Adipose tissue (tissue), 3 donors: Measurements from ENCODE around the gene MAPRE2. TPM values are rescaled to one million over a fixed set of nuclear protein-coding genes. Genes with fewer than 3 reads are reported as not detected.

Experiments used
- H3K27ac ChIP-seq: one replicate; pipeline ENCODE4 v1.5.1; 2013; ENCODE audit warnings: low read depth, low read length
- WGBS, 3 donors: extraction: QIAGEN DNeasy Blood & Tissue Kit; methylation state at CpG; one replicate each; pipeline ENCODE4 v1.1.7; 2013; 5-methylcytosine and 5-hydroxymethylcytosine counted together
- polyA plus RNA-seq, 3 donors: library from polyadenylated mRNA; stranded (reverse); fragments of 200-250 nt; gene quantifications; one replicate each; pipeline ENCODE4 v1.2.3, GENCODE V29; 2013
- donor health status: healthy with polysubstance abuse.
- donor health status: Bipolar disorder and iron deficiency.
- donor health status: healthy.

Gene MAPRE2
- polyA plus RNA-seq, 3 donors, result 7.2 to 17.1 (median 10.8) TPM

- 92 to 95% (median 95%) methylated on average over 7 of the region's 7 CpGs for WGBS, 3 donors
- no peak overlapping the region for H3K27ac ChIP-seq
Measured at GRCh38 chr18:35055105-35055504, 13.9 kb downstream of the MAPRE2 start.

GRCh38 chr18:35055726-35056125, 14.5 kb downstream of the MAPRE2 start:
- WGBS, 3 donors, result 89 to 95% (median 90%) methylated on average over 2 of the region's 2 CpGs
- no peak overlapping the region for H3K27ac ChIP-seq

GRCh38 chr18:35059280-35059927, 18.2 kb downstream of the MAPRE2 start:
- no peak overlapping the region for H3K27ac ChIP-seq
- WGBS, 3 donors, result 80 to 84% (median 81%) methylated on average over 5 of the region's 5 CpGs

- WGBS, 3 donors, result 43 to 81% (median 75%) methylated on average over 9 of the region's 9 CpGs
- no peak overlapping the region for H3K27ac ChIP-seq
Measured at GRCh38 chr18:35060122-35060815, 19.1 kb downstream of the MAPRE2 start.

- 91 to 95% (median 91%) methylated on average over 7 of the region's 7 CpGs for WGBS, 3 donors
- no peak overlapping the region for H3K27ac ChIP-seq
Measured at GRCh38 chr18:35061336-35061735, 20.1 kb downstream of the MAPRE2 start.

- 86 to 89% (median 87%) methylated on average over 7 of the region's 7 CpGs for WGBS, 3 donors
Measured at GRCh38 chr18:35061804-35062203, 20.6 kb downstream of the MAPRE2 start.

DNA sequence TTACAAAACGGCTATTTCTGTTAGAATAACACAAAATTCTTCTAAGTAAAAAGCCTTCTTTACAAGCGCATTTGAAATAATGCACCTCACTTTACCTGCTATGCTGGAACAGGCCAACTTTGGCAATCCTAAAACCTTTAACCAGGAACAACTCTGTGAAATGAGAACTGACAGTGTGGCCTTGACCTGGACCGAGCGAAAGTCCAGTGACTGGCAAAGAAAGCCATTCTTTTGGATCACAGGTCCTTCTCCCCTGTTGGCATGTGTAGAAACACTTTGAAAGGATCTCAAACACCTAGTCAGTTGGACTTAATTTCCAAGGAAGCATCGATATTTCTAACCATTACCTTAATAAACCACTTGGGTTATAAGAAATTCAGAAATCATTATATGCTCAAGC, 21.2 kb downstream of the MAPRE2 start:
- 75 to 96% (median 94%) methylated on average over 5 of the region's 5 CpGs for WGBS, 3 donors
- no peak overlapping the region for H3K27ac ChIP-seq

More at GRCh38 chr18:35061804-35062203, 20.6 kb downstream of the MAPRE2 start:
- no peak overlapping the region for H3K27ac ChIP-seq

- no peak overlapping the region for H3K27ac ChIP-seq
- 62 to 83% (median 73%) methylated on average over 4 of the region's 4 CpGs for WGBS, 3 donors
Measured at GRCh38 chr18:35063875-35064690, 22.9 kb downstream of the MAPRE2 start.

DNA sequence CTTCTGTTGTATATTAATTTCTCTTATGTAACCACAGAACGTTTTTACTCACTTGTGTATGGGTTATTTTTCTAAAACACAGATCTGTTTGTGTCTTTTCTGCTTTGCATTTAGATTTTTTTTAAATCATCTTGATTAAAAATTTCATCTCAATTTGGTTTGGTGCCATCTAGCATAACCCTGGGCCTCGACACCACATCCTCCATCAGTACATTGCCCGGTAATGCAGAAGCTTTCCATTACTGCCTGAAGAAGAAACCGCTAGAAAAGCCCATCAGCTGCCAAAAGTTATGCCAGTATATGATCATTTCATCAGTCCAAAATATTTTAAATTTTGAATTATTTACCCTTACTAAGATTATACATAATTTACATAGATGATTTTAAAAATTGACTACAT, 26.2 kb downstream of the MAPRE2 start:
- no peak overlapping the region for H3K27ac ChIP-seq
- 64 to 71% (median 69%) methylated on average over 4 of the region's 4 CpGs for WGBS, 3 donors

DNA sequence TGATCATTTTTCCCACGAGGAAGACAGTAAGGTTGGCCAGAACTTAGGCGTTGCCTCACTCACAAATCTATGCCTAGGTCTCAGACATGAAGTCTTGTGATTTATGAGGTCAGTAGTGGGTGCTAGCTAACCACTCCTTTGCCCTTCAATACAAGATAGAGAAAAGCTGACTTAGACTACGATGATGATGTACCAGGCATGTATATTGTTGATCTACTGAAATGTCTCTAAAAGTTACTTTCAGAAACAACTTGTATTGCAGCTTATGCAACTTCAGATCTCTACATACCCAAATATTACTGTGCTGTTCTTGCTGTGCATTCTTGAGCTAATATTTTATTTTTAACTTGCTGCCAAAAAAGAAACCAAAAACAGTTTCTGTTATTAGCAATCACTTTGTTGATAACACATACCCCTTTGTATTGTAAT, 30.6 kb downstream of the MAPRE2 start:
- no peak overlapping the region for H3K27ac ChIP-seq
- 43 to 66% (median 53%) methylated on average over 3 of the region's 3 CpGs for WGBS, 3 donors

GRCh38 chr18:35072616-35073015, 31.4 kb downstream of the MAPRE2 start:
- WGBS, 3 donors, result 62 to 88% (median 71%) methylated on average over 2 of the region's 2 CpGs
- H3K27ac ChIP-seq, result no peak overlapping the region

DNA sequence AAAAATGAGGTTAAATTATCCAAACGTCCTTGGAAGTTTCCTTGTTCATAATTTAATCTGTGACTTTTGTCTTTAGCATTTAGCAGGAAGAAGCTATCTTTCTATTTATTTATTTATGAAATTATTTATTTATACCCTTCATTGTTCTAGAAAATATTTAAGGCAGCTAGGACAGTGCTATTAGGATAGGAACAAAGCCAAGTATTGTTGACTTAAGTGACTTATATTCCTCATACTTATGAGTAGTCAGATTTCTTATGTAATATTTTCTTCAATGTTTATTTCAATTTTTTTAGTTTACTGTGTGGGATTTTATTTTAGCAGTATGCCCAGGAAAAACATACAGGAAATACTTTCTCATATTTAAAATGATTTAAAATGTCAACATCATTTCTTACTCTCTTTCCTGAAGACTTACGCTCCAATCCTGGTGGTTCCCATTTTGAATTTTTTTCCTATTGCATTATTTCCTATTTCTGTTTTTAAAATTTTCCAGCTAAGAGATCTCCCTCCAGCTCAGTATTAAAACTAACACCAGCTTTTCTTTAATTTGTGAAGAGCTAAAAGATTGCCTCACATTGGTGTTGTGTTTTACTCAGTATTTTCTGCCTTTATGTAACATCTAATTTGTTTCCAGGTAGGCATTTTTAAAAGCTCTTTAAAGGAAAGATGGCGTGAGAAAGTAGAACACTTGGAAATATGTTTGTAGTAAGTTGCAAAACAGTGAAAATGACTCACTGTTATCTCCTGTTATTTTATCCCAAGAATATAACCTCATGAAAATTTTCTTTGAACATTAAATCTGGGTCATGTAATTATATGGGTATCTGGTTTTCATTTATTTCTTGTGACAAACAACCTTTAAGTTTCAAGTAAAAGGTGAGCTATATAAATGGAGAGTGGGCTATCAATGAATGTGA, 32.2 kb downstream of the MAPRE2 start:
- no peak overlapping the region for H3K27ac ChIP-seq
- WGBS, 3 donors, result 42 to 55% (median 45%) methylated on average over 3 of the region's 3 CpGs

DNA sequence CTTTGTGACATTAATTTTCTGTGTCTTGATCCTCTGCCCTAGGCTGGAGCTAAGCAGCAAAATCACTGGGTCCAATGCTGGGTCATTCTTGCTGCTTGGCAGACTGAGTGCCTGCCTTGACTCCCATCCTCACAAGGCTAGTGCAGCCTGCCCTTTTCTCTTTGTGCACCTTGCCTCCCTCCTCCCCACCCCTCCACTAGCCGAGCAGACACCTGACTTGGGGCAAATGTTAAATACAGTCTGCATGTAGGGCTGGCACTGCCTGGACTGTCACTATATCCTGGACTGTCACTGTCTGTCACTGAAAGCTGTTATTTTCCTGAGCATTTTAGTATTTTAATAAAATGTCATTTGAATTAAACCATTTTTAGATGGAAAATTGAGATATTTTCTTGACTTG, 33.4 kb downstream of the MAPRE2 start:
- 75 to 95% (median 94%) methylated on average over 1 of the region's 1 CpG for WGBS, 3 donors
- peak overlapping the region; percentile 26 for H3K27ac ChIP-seq

- 80 to 90% (median 84%) methylated on average over 6 of the region's 6 CpGs for WGBS, 3 donors
Measured at GRCh38 chr18:35075132-35075531, 33.9 kb downstream of the MAPRE2 start.

GRCh38 chr18:35076135-35076924, 35.1 kb downstream of the MAPRE2 start:
- 70 to 85% (median 75%) methylated on average over 4 of the region's 4 CpGs for WGBS, 3 donors
- H3K27ac ChIP-seq, result no peak overlapping the region

More at GRCh38 chr18:35075132-35075531, 33.9 kb downstream of the MAPRE2 start:
- H3K27ac ChIP-seq, result no peak overlapping the region

DNA sequence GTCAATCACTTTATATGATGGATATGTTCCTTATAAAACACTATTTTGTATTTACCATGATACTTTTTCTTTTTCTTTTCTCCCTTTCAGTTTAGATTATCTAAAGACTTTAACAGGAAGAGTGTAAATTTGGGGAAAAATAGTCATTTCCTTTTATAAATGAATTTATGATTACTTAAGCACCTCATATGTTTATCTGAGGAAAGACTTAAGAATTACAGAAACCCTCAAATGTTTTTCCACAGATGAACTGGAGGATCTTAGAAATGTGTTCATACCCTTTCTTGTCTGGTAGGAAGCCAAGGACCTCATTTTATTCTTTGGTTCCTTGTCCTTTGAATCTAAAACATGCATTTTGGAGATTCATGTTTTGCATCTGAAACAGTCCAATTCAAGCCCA, 36.7 kb downstream of the MAPRE2 start:
- no peak overlapping the region for H3K27ac ChIP-seq

- WGBS, 3 donors, result 93 to 97% (median 95%) methylated on average over 1 of the region's 1 CpG
Measured at GRCh38 chr18:35080058-35080457, 38.8 kb downstream of the MAPRE2 start.

More at GRCh38 chr18:35080058-35080457, 38.8 kb downstream of the MAPRE2 start:
- no peak overlapping the region for H3K27ac ChIP-seq
